HCEC 1CT (cell line): ENCODE measurements around the gene OTUD3.
A peak's percentile ranks its signal among the peaks of the same experiment; 100 is the strongest.
"Not testable (repeated sequence)": the region's sequence is repeated elsewhere in the genome, so short reads cannot be mapped to it uniquely, and the experiment has no call there.

Experiments
- DNase-seq: peaks from one replicate; pipeline ENCODE4 v3.0.0-alpha.2; 2017

Gene OTUD3

GRCh38 chr1:19882111-19883071 lies at the start of gene OTUD3:
Gene OTUD3, plus strand, starts transcription at chr1:19882395. Its CDS starts 119 bp downstream, at chr1:19882514.
- DNase-seq: peak; percentile 95

- DNase-seq: peak; percentile 15
Measured at GRCh38 chr1:19835578-19835977, 46.6 kb upstream of the OTUD3 start.

GRCh38 chr1:19837866-19838265 lies 44.3 kb upstream of the OTUD3 start:
- DNase-seq: no peak

GRCh38 chr1:19840228-19840627 lies 42.0 kb upstream of the OTUD3 start:
- peak; percentile 44 for DNase-seq

- no peak for DNase-seq
Measured at GRCh38 chr1:19844731-19845495, 37.3 kb upstream of the OTUD3 start.

GRCh38 chr1:19845555-19845954 lies 36.6 kb upstream of the OTUD3 start:
- no peak for DNase-seq

GRCh38 chr1:19846338-19846737 lies 35.9 kb upstream of the OTUD3 start:
- DNase-seq: no peak

GRCh38 chr1:19847334-19847733 lies 34.9 kb upstream of the OTUD3 start:
- DNase-seq: not testable (repeated sequence)

GRCh38 chr1:19849307-19849706 lies 32.9 kb upstream of the OTUD3 start:
- not testable (repeated sequence) for DNase-seq

GRCh38 chr1:19850214-19850613 lies 32.0 kb upstream of the OTUD3 start:
- DNase-seq: no peak

- no peak for DNase-seq
Measured at GRCh38 chr1:19852036-19852435, 30.2 kb upstream of the OTUD3 start.

- no peak for DNase-seq
Measured at GRCh38 chr1:19854866-19855265, 27.3 kb upstream of the OTUD3 start.

- DNase-seq: no peak
Measured at GRCh38 chr1:19858893-19859292, 23.3 kb upstream of the OTUD3 start.

- no peak for DNase-seq
Measured at GRCh38 chr1:19859876-19860275, 22.3 kb upstream of the OTUD3 start.

- DNase-seq: no peak
Measured at GRCh38 chr1:19860418-19860817, 21.8 kb upstream of the OTUD3 start.

GRCh38 chr1:19861034-19861433 lies 21.2 kb upstream of the OTUD3 start:
- DNase-seq: peak; percentile 18

- DNase-seq: no peak
Measured at GRCh38 chr1:19861842-19862530, 20.2 kb upstream of the OTUD3 start.

- no peak for DNase-seq
Measured at GRCh38 chr1:19862944-19863343, 19.3 kb upstream of the OTUD3 start.

GRCh38 chr1:19864570-19865160 lies 17.5 kb upstream of the OTUD3 start:
- no peak for DNase-seq

GRCh38 chr1:19866029-19866428 lies 16.2 kb upstream of the OTUD3 start:
- DNase-seq: no peak

GRCh38 chr1:19866758-19867157 lies 15.4 kb upstream of the OTUD3 start:
- peak; percentile 59 for DNase-seq

GRCh38 chr1:19868575-19868974 lies 13.6 kb upstream of the OTUD3 start:
- not testable (repeated sequence) for DNase-seq

GRCh38 chr1:19869453-19869852 lies 12.7 kb upstream of the OTUD3 start:
- not testable (repeated sequence) for DNase-seq
